Panc1 (cell line): ENCODE results near the gene GRID2IP. TPM values are rescaled to one million over a fixed set of nuclear protein-coding genes. Genes with fewer than 3 reads are reported as not detected.

Experiments used
- ATAC-seq: fragments of 200-7000 bp; cut with Tn5 transposase; 2 replicates; pipeline ENCODE4 v1.9.1; 2020; ENCODE audit warnings: mild to moderate bottlenecking, moderate library complexity
- BruUV-seq: library from RNA; stranded (reverse); fragments of 400-500 nt; replicated peaks from 2 replicates; lab custom pipeline; 2021; lab: Mats Ljungman, UMichigan
- CTCF ChIA-PET: fragments of 300-600 bp; sonication (Branson Sonifier 250); formaldehyde crosslinking; loops from one replicate; lab custom pipeline; 2022; ENCODE audit warnings: antibody characterized with exemption; lab: Charles Lee
- POLR2A ChIA-PET: fragments of 300-600 bp; sonication (Branson Sonifier 250); formaldehyde crosslinking; loops from one replicate; lab custom pipeline; 2022; ENCODE audit warnings: antibody characterized with exemption; lab: Charles Lee
- DNase-seq: peaks from one replicate; pipeline ENCODE4 v3.0.0-alpha.2; 2010; ENCODE audit warnings: low read depth, low spot score
- H3K27ac ChIP-seq: 2 replicates; pipeline ENCODE4 v1.5.1; 2011; ENCODE audit warnings: mild to moderate bottlenecking, low read length, inconsistent platforms
- H3K27me3 ChIP-seq: fragments of 200-500 bp; sonication (Bioruptor generic); 2 replicates; pipeline ENCODE4 v1.6.0; 2014; ENCODE audit warnings: low read length, inconsistent platforms; ENCODE audit not compliant: control insufficient read depth, insufficient read depth
- H3K36me3 ChIP-seq: fragments of 200-500 bp; sonication (Bioruptor generic); 2 replicates; pipeline ENCODE4 v1.5.1; 2014; ENCODE audit warnings: inconsistent platforms, mild to moderate bottlenecking, low read length, moderate library complexity; ENCODE audit not compliant: control insufficient read depth, insufficient read depth
- H3K4me1 ChIP-seq: 2 replicates; pipeline ENCODE4 v1.5.1; 2011; ENCODE audit warnings: inconsistent platforms, mild to moderate bottlenecking, low read length, moderate library complexity; ENCODE audit not compliant: control insufficient read depth, insufficient read depth
- H3K4me3 ChIP-seq, 2 experiments: 2 replicates each; pipeline ENCODE4 v1.5.1; 2011 to 2012; ENCODE audit warnings: low read depth in 2 of 2, low read length in 2 of 2, mild to moderate bottlenecking in 2 of 2, inconsistent platforms in 1 of 2, moderate library complexity in 1 of 2
- H3K9me3 ChIP-seq: fragments of 200-500 bp; sonication (Bioruptor generic); 2 replicates; pipeline ENCODE4 v1.5.1; 2014; ENCODE audit warnings: low read depth, mild to moderate bottlenecking, inconsistent platforms, low read length, moderate library complexity; ENCODE audit not compliant: control insufficient read depth, insufficient read depth
- POLR2AphosphoS5 ChIP-seq: IDR thresholded peaks from 2 replicates; pipeline ENCODE4 v1.6.1; 2012; ENCODE audit warnings: mild to moderate bottlenecking, low read depth, low read length, moderate library complexity
- REST ChIP-seq, 2 experiments: IDR thresholded peaks; 2 replicates each; pipeline ENCODE4 v1.6.1; 2011 to 2012; ENCODE audit warnings: low read depth in 2 of 2, control low read depth in 1 of 2, low read length in 1 of 2, mild to moderate bottlenecking in 1 of 2, moderate library complexity in 1 of 2; ENCODE audit not compliant: insufficient read depth in 1 of 2
- SIN3A ChIP-seq: IDR thresholded peaks from 2 replicates; pipeline ENCODE4 v1.6.1; 2012; ENCODE audit warnings: low read depth, mild to moderate bottlenecking, low read length, moderate library complexity, borderline replicate concordance; ENCODE audit not compliant: insufficient read depth
- TCF7L2 ChIP-seq: IDR thresholded peaks from 2 replicates; pipeline ENCODE4 v1.6.1; 2011; ENCODE audit warnings: mild to moderate bottlenecking, low read depth, low read length, inconsistent platforms
- in situ Hi-C: cut with HindIII; loops from 2 replicates; pipeline ENCODE4 v1.10.0; 2016; ENCODE audit warnings: low sequenced_read_pairs, low pct_unique_long_range_greater_than_20kb
- intact Hi-C: fragments of 100-400 bp; cut with micrococcal nuclease; formaldehyde crosslinking; loops from one replicate; pipeline ENCODE4 v1.10.0; 2022; ENCODE audit not compliant: unreplicated experiment
- total RNA-seq: library from RNA; stranded (reverse); gene quantifications from one replicate; pipeline ENCODE4 v1.2.1, GENCODE V29; 2021; ENCODE audit not compliant: unreplicated experiment
- TF ChIP-seq, protein P1 (sequence below): fragments of 450-650 bp; IDR thresholded peaks from 2 replicates; pipeline ENCODE4 v1.5.1; 2017; ENCODE audit warnings: mild to moderate bottlenecking

Gene GRID2IP
- total RNA-seq, 1 experiment from 2014 or later: 0.13 TPM

DNA sequence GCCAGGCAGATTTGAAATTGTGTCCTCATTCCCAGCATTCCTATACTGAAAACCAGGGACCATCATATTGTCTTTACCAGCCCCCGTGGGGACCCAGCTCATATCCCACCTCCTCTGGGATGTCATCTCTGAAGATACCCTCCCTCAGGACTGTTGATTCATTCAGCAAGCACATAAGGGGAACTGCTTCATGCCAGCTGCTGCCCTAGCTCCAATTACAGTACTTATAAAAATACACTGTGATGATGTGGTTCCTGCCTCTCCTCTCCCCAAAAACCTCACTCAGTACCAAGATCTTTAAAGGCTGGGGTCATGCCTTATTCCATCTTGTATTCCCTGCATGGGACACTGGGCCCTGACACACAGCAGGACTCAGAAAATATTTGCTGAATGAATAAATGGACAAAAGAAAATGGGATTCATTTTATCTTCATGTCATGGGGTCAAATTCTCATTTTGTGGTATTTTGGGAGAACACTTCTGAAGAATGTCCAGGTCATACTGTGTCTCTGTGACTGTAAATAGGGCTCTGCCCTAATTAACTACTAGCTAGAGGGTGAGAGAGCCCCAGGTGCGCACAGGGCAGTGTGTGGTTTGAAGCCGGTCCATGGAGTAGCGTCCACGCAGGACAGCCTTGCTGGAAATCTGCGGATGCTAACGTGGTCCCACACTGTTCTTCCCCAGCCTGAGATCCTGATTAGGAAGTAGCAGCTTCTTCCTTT is 74.5 kb downstream of the GRID2IP start:
- ChIA-PET POLR2A (no interaction called here), CTCF (no interaction called here)
- in situ Hi-C loops (no loop called here), intact Hi-C loops (no loop called here)
- Histone ChIP-seq H3K4me1 (peaks cover 3% of the 10 kb centered on the region), H3K27me3 (no peaks in the 10 kb centered on the region), H3K27ac (no peak overlapping the region), H3K36me3 (peaks cover 13% of the 10 kb centered on the region), H3K9me3 (no peaks in the 10 kb centered on the region), H3K4me3 (no peak overlapping the region)
- no peak for DNase-seq
- TF ChIP-seq TCF7L2 (no peak), SIN3A (no peak), REST (IDR thresholded peaks at IDR 0.05; ENCODE audit: insufficient read depth in 1 of 2, low read depth in 2 of 2, low read length in 1 of 2) (no peak), POLR2AphosphoS5 (no peak)
- TF ChIP-seq, protein P1, sequence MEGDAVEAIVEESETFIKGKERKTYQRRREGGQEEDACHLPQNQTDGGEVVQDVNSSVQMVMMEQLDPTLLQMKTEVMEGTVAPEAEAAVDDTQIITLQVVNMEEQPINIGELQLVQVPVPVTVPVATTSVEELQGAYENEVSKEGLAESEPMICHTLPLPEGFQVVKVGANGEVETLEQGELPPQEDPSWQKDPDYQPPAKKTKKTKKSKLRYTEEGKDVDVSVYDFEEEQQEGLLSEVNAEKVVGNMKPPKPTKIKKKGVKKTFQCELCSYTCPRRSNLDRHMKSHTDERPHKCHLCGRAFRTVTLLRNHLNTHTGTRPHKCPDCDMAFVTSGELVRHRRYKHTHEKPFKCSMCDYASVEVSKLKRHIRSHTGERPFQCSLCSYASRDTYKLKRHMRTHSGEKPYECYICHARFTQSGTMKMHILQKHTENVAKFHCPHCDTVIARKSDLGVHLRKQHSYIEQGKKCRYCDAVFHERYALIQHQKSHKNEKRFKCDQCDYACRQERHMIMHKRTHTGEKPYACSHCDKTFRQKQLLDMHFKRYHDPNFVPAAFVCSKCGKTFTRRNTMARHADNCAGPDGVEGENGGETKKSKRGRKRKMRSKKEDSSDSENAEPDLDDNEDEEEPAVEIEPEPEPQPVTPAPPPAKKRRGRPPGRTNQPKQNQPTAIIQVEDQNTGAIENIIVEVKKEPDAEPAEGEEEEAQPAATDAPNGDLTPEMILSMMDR: no peak
- ATAC-seq: peak; percentile 43; the same call in 1 of the 2 replicates
- no TSS peak for BruUV-seq

DNA sequence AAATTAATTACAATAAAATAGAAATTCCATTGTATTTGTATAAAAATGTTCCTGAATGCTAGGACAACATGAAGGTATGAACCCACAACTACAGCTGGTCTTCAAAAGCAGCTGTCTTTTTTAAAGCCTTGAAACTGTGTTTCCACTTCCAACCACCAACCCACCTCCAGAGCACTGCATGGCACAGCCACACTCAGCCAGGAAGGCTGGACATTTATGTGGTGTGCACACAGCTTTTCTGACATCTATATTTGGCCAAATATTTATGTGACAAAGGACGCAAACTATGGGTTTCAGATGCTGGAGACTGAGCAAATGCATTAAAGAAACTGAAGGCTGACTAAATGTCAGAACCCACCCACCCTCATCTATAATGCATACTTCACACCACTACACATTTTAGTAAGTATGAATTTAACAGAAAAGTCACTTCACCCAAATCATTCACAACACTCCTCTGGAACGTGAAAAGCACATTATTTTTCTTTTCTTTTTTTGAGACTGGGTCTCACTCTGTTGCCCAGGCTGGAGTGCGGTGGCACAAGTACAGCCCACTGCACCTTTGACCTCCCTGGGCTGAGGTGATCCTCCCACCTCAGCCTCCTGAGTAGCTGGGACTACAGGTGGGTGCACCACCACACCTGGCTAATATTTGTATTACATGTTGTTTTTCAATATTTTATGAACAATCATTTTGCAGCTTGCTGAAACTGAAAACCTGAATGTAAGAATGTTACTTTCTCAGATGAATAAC is 75.7 kb downstream of the GRID2IP start:
- TF ChIP-seq, protein P1: no peak
- no peak for TF ChIP-seq TCF7L2
- no peak for TF ChIP-seq SIN3A
- no peak for TF ChIP-seq POLR2AphosphoS5
- TF ChIP-seq REST (IDR thresholded peaks at IDR 0.05; ENCODE audit: insufficient read depth in 1 of 2, low read depth in 2 of 2, low read length in 1 of 2): no peak
- H3K4me1 ChIP-seq: peaks cover 3% of the 10 kb centered on the region
- no peak overlapping the region for H3K4me3 ChIP-seq
- CTCF ChIA-PET: no interaction called here
- no peak for ATAC-seq
- no peak for DNase-seq
- no TSS peak for BruUV-seq
- in situ Hi-C loops: no loop called here
- no peak overlapping the region for H3K27ac ChIP-seq
- no peaks in the 10 kb centered on the region for H3K27me3 ChIP-seq
- POLR2A ChIA-PET: no interaction called here
- peaks cover 12% of the 10 kb centered on the region for H3K36me3 ChIP-seq
- no peaks in the 10 kb centered on the region for H3K9me3 ChIP-seq
- intact Hi-C loops: no loop called here
